GM12878 (cell line): ENCODE data around the gene IFIT5. TPM values are rescaled to one million over a fixed set of nuclear protein-coding genes. Genes with fewer than 3 reads are reported as not detected.

Source experiments
- ATF7 ChIP-seq: fragments of 450-650 bp; IDR thresholded peaks from 2 replicates; pipeline ENCODE4 v1.6.1; 2016; ENCODE audit warnings: low read depth, mild to moderate bottlenecking
- EGR1 ChIP-seq, 2 experiments: IDR thresholded peaks; 1 replicate in 1 of 2; 2 replicates in 1 of 2; pipeline ENCODE4 v1.6.1; 2011 to 2012; ENCODE audit warnings: low read depth in 2 of 2, low read length in 2 of 2, borderline replicate concordance in 1 of 2, mild to moderate bottlenecking in 1 of 2, moderate library complexity in 1 of 2
- IKZF1 ChIP-seq: fragments of 450-650 bp; conservative IDR thresholded peaks from 2 replicates; pipeline ENCODE4 v1.6.1; 2017; ENCODE audit warnings: antibody characterized with exemption, mild to moderate bottlenecking
- JUND ChIP-seq: IDR thresholded peaks from 2 replicates; pipeline ENCODE4 v1.6.1; 2012; ENCODE audit warnings: low read depth, mild to moderate bottlenecking, low read length, improper control_type of control experiment, moderate library complexity
- MEF2A ChIP-seq: IDR thresholded peaks from 2 replicates; pipeline ENCODE4 v1.6.1; 2011; ENCODE audit warnings: low read depth, mild to moderate bottlenecking, low read length, moderate library complexity; ENCODE audit not compliant: insufficient read depth
- NBN ChIP-seq: fragments of 450-650 bp; IDR thresholded peaks from 2 replicates; pipeline ENCODE4 v1.6.1; 2016
- NR2C1 ChIP-seq: fragments of 450-650 bp; IDR thresholded peaks from 2 replicates; pipeline ENCODE4 v1.6.1; 2017; ENCODE audit warnings: antibody characterized with exemption, mild to moderate bottlenecking, moderate library complexity
- POLR2AphosphoS5 ChIP-seq: IDR thresholded peaks from 2 replicates; pipeline ENCODE4 v1.6.1; 2011; ENCODE audit warnings: mild to moderate bottlenecking, low read length, inconsistent platforms
- RAD51 ChIP-seq: fragments of 450-650 bp; IDR thresholded peaks from 2 replicates; pipeline ENCODE4 v1.6.1; 2016; ENCODE audit warnings: moderate library complexity, mild to moderate bottlenecking, inconsistent platforms
- RBBP5 ChIP-seq: fragments of 200-600 bp; sonication (generic); conservative IDR thresholded peaks from 2 replicates; pipeline ENCODE4 v1.6.1; 2016
- RUNX3 ChIP-seq: IDR thresholded peaks from 2 replicates; pipeline ENCODE4 v1.6.1; 2012; ENCODE audit warnings: low read length, inconsistent platforms
- SUPT20H ChIP-seq: IDR thresholded peaks from 2 replicates; pipeline ENCODE4 v1.6.1; 2011; ENCODE audit warnings: low read depth, mild to moderate bottlenecking, low read length, moderate library complexity, borderline replicate concordance; ENCODE audit not compliant: control insufficient read depth
- SUZ12 ChIP-seq: fragments of 200-600 bp; sonication (generic); IDR thresholded peaks from one replicate; pipeline ENCODE4 v1.6.1; 2018; ENCODE audit warnings: antibody characterized with exemption, mild to moderate bottlenecking; ENCODE audit not compliant: unreplicated experiment
- polyA plus RNA-seq, 11 experiments: library from polyadenylated mRNA; depleted of rRNA in 4 of 11; unstranded in 6 of 11; stranded (reverse) in 5 of 11; fragments of >200 nt; fragmentation: Nextera tagmentation in 4 of 11; fragmentation: Illumina TruSeq in 1 of 11; extraction: Ambion mirVana in 4 of 11; extraction: Trizol in 1 of 11; gene quantifications; 1 replicate in 1 of 11; 2 replicates in 10 of 11; pipeline versions ENCODE4 v1.2.1 to v1.2.3, GENCODE V29; 2011 to 2016; ENCODE audit warnings: inconsistent platforms in 2 of 11, missing spikeins in 2 of 11, low read depth in 1 of 11
- total RNA-seq, 4 experiments: library from RNA; depleted of rRNA in 3 of 4; stranded (reverse); fragments of >200 nt in 3 of 4; fragmentation: Illumina TruSeq in 1 of 4; extraction: Trizol in 1 of 4; gene quantifications; 2 replicates each; pipeline versions ENCODE4 v1.2.1 to v1.2.3, GENCODE V29; 2013 to 2021
- TF ChIP-seq, protein P1 (sequence below): fragments of 450-650 bp; IDR thresholded peaks from 2 replicates; pipeline ENCODE4 v1.6.1; 2018; ENCODE audit warnings: borderline replicate concordance, mild to moderate bottlenecking; ENCODE audit not compliant: partially characterized antibody
- TF ChIP-seq, protein P2 (sequence below): IDR thresholded peaks from 2 replicates; pipeline ENCODE4 v1.6.1; 2012; ENCODE audit warnings: low read depth, low read length, improper control_type of control experiment
- TF ChIP-seq, protein P3 (sequence below): fragments of 450-650 bp; IDR thresholded peaks from 2 replicates; pipeline ENCODE4 v1.6.1; 2017; ENCODE audit warnings: mild to moderate bottlenecking, moderate library complexity
- TF ChIP-seq, protein P4 (sequence below): fragments of 450-650 bp; IDR thresholded peaks from 2 replicates; pipeline ENCODE4 v1.6.1; 2016; ENCODE audit warnings: mild to moderate bottlenecking

Gene IFIT5
- total and polyA plus RNA-seq, 10 of the 15 experiments (the other 5 are each of a cell fraction or from before 2014, with no cell fraction given): 5.9 to 17.0 (median 10.4) TPM

DNA sequence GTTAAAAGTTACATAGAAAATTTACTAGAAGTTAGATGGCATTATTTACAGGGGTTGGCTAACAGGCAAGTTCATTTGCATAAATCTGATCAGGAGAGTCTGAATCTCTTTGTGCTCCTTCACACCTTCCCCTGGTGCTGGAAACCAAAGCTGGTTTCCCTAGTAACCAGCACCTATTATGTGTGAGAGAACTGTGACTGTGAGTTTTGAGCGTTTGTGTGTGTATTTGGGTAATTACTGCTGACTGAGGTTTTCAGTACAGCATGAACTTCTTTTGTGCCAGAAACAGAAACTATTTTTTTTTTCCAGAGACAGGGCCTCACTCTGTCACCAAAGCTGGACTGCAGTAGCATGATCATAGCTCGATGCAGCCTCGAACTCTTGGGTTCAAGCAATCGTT lies 46.8 kb upstream of the IFIT5 start (continued):
- TF ChIP-seq, protein P1, sequence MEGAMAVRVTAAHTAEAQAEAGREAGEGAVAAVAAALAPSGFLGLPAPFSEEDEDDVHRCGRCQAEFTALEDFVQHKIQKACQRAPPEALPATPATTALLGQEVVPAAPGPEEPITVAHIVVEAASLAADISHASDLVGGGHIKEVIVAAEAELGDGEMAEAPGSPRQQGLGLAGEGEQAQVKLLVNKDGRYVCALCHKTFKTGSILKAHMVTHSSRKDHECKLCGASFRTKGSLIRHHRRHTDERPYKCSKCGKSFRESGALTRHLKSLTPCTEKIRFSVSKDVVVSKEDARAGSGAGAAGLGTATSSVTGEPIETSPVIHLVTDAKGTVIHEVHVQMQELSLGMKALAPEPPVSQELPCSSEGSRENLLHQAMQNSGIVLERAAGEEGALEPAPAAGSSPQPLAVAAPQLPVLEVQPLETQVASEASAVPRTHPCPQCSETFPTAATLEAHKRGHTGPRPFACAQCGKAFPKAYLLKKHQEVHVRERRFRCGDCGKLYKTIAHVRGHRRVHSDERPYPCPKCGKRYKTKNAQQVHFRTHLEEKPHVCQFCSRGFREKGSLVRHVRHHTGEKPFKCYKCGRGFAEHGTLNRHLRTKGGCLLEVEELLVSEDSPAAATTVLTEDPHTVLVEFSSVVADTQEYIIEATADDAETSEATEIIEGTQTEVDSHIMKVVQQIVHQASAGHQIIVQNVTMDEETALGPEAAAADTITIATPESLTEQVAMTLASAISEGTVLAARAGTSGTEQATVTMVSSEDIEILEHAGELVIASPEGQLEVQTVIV: peak; percentile 67
- TF ChIP-seq JUND (no peak), IKZF1 (peak; percentile 56), SUZ12 (no peak), MEF2A (no peak), NR2C1 (no peak), NBN (peak; percentile 86), RBBP5 (no peak), ATF7 (peak; percentile 76), SUPT20H (no peak), EGR1 (IDR thresholded peaks at IDR 0.05; ENCODE audit: borderline replicate concordance in 1 of 2, low read depth in 2 of 2, low read length in 2 of 2) (no peak), RAD51 (peak; percentile 55; the same call in 1 of the 2 replicates), POLR2AphosphoS5 (no peak), RUNX3 (peak; percentile 52)
- TF ChIP-seq, protein P2, sequence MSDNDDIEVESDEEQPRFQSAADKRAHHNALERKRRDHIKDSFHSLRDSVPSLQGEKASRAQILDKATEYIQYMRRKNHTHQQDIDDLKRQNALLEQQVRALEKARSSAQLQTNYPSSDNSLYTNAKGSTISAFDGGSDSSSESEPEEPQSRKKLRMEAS: no peak
- TF ChIP-seq, protein P3, sequence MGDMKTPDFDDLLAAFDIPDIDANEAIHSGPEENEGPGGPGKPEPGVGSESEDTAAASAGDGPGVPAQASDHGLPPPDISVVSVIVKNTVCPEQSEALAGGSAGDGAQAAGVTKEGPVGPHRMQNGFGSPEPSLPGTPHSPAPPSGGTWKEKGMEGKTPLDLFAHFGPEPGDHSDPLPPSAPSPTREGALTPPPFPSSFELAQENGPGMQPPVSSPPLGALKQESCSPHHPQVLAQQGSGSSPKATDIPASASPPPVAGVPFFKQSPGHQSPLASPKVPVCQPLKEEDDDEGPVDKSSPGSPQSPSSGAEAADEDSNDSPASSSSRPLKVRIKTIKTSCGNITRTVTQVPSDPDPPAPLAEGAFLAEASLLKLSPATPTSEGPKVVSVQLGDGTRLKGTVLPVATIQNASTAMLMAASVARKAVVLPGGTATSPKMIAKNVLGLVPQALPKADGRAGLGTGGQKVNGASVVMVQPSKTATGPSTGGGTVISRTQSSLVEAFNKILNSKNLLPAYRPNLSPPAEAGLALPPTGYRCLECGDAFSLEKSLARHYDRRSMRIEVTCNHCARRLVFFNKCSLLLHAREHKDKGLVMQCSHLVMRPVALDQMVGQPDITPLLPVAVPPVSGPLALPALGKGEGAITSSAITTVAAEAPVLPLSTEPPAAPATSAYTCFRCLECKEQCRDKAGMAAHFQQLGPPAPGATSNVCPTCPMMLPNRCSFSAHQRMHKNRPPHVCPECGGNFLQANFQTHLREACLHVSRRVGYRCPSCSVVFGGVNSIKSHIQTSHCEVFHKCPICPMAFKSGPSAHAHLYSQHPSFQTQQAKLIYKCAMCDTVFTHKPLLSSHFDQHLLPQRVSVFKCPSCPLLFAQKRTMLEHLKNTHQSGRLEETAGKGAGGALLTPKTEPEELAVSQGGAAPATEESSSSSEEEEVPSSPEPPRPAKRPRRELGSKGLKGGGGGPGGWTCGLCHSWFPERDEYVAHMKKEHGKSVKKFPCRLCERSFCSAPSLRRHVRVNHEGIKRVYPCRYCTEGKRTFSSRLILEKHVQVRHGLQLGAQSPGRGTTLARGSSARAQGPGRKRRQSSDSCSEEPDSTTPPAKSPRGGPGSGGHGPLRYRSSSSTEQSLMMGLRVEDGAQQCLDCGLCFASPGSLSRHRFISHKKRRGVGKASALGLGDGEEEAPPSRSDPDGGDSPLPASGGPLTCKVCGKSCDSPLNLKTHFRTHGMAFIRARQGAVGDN: peak; percentile 61; the same call in 1 of the 2 replicates
- TF ChIP-seq, protein P4, sequence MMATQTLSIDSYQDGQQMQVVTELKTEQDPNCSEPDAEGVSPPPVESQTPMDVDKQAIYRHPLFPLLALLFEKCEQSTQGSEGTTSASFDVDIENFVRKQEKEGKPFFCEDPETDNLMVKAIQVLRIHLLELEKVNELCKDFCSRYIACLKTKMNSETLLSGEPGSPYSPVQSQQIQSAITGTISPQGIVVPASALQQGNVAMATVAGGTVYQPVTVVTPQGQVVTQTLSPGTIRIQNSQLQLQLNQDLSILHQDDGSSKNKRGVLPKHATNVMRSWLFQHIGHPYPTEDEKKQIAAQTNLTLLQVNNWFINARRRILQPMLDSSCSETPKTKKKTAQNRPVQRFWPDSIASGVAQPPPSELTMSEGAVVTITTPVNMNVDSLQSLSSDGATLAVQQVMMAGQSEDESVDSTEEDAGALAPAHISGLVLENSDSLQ: 0 out of 2 replicates have a peak, but pooled peaks have one; percentile 16
